Progenitor cell of endocrine pancreas (in vitro differentiated cells): Measurements from ENCODE around the gene ZNF212. TPM values are rescaled to one million over a fixed set of nuclear protein-coding genes. Genes with fewer than 3 reads are reported as not detected.

Experiments
- DNase-seq: peaks from one replicate; pipeline ENCODE4 v3.0.0; 2021; ENCODE audit warnings: low spot score; ENCODE audit not compliant: unreplicated experiment
- H3K27ac Mint-ChIP-seq: 2 replicates; pipeline ENCODE4 v1.8.0; 2021; ENCODE audit warnings: mild to moderate bottlenecking, moderate library complexity, mixed read lengths
- H3K27me3 Mint-ChIP-seq: 2 replicates; pipeline ENCODE4 v1.8.0; 2021; ENCODE audit warnings: mixed read lengths
- H3K36me3 Mint-ChIP-seq: 2 replicates; pipeline ENCODE4 v1.8.0; 2022; ENCODE audit warnings: mixed read lengths; ENCODE audit not compliant: insufficient read depth
- H3K4me1 Mint-ChIP-seq: 2 replicates; pipeline ENCODE4 v1.8.0; 2021; ENCODE audit warnings: low read depth, mixed read lengths
- H3K4me3 Mint-ChIP-seq: 2 replicates; pipeline ENCODE4 v1.8.0; 2021; ENCODE audit warnings: low read depth, mild to moderate bottlenecking, moderate library complexity, mixed read lengths
- H3K9me3 Mint-ChIP-seq: 2 replicates; pipeline ENCODE4 v1.8.0; 2021; ENCODE audit warnings: low read depth, mixed read lengths
- CTCF ChIP-seq: fragments of 200-600 bp; sonication (generic); IDR thresholded peaks from one replicate; pipeline ENCODE4 v1.5.0; 2021; ENCODE audit warnings: antibody characterized with exemption, mild to moderate bottlenecking; ENCODE audit not compliant: unreplicated experiment
- total RNA-seq: library from RNA; stranded (reverse); gene quantifications from 2 replicates; pipeline ENCODE4 v1.2.1, GENCODE V29; 2021

The ZNF212 gene
- total RNA-seq, 1 donor from 2014 or later = 19.4 TPM

DNA sequence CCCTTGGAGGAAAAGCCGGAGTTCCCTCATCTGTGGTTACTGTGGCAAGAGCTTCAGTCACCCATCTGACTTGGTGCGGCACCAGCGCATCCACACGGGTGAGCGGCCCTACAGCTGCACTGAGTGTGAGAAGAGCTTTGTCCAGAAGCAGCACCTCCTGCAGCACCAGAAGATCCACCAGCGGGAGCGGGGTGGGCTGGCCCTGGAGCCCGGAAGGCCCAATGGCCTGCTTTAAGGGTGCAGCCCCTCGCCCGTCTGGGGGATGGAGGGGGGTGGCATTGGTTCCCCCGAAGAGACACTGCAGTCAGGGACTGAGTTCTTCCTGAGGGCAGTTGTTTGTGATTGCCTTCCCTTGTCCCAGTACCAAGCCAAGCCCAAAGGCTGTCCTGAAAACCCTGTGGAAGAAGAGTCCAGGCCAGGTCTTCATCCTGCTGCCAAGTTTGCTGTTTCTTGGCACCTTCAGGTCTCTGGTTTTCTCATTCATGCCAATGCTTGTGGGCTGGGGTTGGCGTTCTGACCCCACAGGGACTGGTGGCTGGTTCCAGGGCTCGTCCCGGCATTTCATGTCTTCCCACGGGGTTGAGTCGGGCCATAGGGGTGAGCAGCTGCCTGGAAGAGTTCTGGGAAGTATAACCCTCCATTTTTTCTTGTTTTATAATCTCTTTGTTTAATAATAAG lies 14.9 kb downstream of the ZNF212 start:
- Mint-ChIP-seq H3K27ac (no peak overlapping the region), H3K4me3 (no peak overlapping the region), H3K4me1 (no peaks in the 10 kb centered on the region), H3K36me3 (peaks cover 5% of the 10 kb centered on the region), H3K27me3 (no peaks in the 10 kb centered on the region), H3K9me3 (no peaks in the 10 kb centered on the region)
- no peak for TF ChIP-seq CTCF
- DNase-seq = no peak

DNA sequence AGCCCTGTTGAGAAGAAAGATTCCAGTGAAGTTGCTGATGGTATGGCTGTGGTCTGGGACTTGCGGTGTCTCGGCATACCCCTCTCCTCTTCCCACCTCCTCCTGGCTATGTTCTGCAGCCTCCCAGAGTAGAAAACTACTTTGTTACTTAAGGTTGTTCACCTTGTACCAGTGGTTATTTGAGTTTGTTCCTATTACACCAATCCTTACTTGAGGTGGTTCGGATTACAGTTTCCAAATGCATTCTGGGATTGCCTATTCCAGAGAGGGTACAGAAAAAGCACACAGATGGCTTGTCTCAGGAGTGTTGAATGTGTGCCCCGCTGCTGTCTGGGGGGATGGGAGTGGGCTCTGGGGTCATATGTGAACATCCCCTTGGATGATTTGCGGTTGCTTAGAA lies 15.7 kb downstream of the ZNF212 start:
- Mint-ChIP-seq H3K36me3 (peaks cover 5% of the 10 kb centered on the region), H3K27me3 (no peaks in the 10 kb centered on the region), H3K4me3 (no peak overlapping the region), H3K27ac (no peak overlapping the region), H3K9me3 (no peaks in the 10 kb centered on the region), H3K4me1 (no peaks in the 10 kb centered on the region)
- no peak for DNase-seq
- TF ChIP-seq CTCF = no peak

DNA sequence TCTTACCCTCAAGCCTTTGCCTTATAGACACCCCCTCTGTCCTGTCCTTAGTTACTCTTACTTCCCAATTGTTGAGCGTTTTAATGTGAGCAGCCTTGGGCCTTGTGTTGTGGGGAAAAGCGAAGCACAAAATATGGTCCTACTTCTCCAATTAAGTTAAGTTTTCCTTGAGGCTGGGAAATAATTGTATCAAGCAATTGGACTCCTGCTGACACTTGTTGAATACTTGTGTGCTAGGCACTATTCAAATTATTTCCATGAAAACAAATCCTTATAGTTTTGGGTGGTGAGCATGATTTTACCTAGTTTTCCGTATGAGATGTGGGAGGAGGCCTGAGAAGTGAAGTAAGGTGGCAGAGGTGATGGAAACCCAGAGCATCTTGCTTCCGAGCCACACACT lies 17.1 kb downstream of the ZNF212 start:
- no peaks in the 10 kb centered on the region for H3K4me1 Mint-ChIP-seq
- DNase-seq = no peak
- no peak overlapping the region for H3K27ac Mint-ChIP-seq
- H3K9me3 Mint-ChIP-seq = no peaks in the 10 kb centered on the region
- no peak overlapping the region for H3K4me3 Mint-ChIP-seq
- no peak for TF ChIP-seq CTCF
- no peaks in the 10 kb centered on the region for H3K27me3 Mint-ChIP-seq
- peaks cover 5% of the 10 kb centered on the region for H3K36me3 Mint-ChIP-seq

GRCh38 chr7:149257146-149257545 lies 17.7 kb downstream of the ZNF212 start:
- Mint-ChIP-seq H3K27me3 (no peaks in the 10 kb centered on the region), H3K27ac (no peak overlapping the region), H3K4me3 (no peak overlapping the region), H3K4me1 (no peaks in the 10 kb centered on the region), H3K9me3 (no peaks in the 10 kb centered on the region), H3K36me3 (peaks cover 3% of the 10 kb centered on the region)
- no peak for DNase-seq
- TF ChIP-seq CTCF = no peak

- peaks cover 3% of the 10 kb centered on the region for H3K36me3 Mint-ChIP-seq
- DNase-seq = no peak
- no peaks in the 10 kb centered on the region for H3K9me3 Mint-ChIP-seq
- H3K4me3 Mint-ChIP-seq = peak overlapping the region; percentile 75
- no peak for TF ChIP-seq CTCF
- no peaks in the 10 kb centered on the region for H3K4me1 Mint-ChIP-seq
- peak overlapping the region; percentile 84 for H3K27ac Mint-ChIP-seq
- no peaks in the 10 kb centered on the region for H3K27me3 Mint-ChIP-seq
These were observed 21.9 kb downstream of the ZNF212 start for GRCh38 chr7:149261316-149261828.
